NCI-H2029 (cell line): Measurements from ENCODE around the gene PNPLA5.
A peak's percentile ranks its signal among the peaks of the same experiment; 100 is the strongest.

Experiments
- DNase-seq: peaks from one replicate; lab custom pipeline; 2025; lab: John Stamatoyannopoulos, UW

PNPLA5 gene

DNA sequence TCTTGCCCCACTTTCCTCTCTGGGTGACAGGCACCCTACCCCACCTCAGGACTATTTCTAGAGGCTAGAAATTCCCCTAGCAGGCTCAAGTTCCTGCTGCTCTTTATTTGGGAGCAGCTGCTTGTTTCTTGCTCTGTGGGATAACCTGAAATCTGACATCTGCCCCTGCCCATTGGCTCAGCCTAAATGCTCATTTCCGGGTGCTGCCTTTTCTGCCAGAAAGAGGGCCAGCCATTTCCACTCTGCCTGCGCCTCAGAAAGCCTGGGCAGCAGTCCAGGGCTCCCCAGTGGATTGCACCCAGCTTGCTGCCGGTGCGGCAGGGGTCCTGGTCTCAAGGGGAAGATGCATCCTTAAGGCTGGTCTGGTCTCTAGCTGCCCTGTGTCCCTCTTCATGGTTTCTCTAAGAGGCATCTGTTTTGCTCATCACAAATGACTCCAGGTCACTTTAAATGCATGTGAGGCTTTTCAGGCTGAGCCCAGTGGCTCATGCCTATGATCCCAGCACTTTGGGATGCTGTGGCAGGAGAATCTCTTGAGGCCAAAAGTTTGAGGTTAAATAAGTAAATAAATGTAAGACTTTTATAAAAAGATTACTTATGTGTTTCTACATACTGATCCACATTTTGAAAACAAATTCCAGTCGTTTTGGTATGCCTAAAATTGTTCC lies 10.3 kb upstream of the PNPLA5 start:
- DNase-seq: no peak

DNA sequence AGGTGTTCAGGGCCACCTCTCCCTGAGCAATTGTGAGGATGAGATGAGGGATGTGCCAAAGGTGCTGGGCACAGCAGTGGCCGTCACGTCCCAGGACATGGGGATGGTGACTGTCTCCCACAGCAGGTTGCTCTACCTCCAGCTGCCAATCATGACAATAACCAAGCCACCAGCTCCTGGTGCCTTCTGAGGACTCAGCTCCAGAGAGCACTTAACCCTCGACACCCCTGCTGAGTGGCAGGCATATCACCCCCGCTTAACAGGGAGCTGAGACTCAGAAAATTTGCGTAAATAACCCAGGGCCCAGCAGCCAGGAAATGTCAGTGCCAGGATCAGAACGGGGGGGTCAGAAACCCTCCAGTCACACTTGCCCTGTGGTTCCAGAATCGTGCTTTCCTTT lies 8.4 kb upstream of the PNPLA5 start:
- no peak for DNase-seq

DNA sequence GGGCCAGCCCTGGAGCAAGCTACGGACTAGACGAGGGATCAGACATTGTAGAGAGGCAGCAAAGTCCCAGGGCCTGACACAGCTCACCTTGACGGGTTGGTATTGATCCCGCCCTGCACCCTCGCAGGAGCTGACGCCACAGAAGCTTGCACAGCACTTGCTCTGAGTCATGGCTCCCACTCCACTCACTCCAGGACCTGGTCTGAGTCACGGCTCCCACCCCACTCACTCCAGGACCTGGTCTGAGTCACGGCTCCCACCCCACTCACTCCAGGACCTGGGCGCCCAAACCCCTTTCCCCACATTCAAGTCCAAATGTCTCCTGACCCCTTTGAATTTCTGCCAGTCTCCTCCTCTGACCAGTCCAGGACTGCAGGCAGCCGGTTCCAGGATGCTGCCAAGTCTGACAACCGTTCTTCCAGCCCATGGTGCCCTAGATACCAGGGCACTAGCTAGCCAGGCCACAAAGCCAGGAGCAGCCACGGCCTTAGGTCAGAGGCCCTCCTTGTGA lies 6.0 kb upstream of the PNPLA5 start:
- DNase-seq: no peak

DNA sequence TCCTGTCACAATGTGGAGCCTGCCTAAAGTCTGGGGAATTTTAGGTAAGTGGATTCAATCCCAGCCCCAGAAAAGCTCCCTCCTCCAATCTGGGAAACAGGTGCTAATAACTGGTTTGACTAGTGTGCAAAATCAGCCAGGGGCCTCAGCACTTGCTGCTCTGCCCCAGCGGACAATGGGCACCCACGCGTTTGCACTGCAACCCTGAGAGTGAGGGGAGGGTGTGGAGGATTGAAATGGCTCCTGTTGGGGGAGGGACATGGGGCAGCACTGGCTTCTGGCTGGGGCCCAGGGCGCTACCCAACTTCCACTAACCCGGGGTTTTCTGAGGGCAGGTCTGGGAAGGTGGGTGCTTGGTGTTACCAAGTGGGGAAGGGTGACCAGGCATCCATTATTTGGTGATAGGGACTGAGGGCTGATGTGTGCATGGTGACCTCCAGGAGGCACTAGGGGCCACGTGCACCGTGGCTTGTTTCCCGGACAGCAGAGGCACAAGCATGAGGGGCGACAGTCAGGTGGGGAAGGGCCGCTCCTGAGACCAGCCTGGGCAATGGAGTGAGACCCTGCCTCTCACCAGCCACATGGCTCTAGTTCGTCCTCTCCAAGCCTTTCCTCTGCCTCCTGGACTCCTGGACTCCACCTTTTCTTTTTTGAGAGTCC lies 4.3 kb upstream of the PNPLA5 start:
- DNase-seq: no peak

DNA sequence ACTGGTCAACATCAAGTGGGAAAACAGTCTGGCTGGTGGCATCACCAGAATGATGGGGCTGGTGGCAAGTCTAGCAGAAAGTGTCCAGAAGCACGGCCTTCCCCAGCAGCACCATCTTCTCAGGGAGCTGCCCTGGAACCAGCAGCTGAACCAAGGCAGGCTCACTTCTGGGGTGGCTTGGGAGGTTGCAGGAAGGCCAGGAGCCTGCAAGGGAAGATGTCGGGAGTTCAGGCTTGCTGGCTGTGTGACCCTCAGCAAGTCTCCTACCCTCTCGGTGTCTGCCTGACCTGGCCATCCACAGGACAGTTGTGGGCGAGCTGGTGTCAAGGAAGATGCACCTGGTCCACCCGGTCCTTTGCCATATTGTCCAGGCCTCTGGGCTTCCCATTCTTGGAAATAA lies 2.3 kb upstream of the PNPLA5 start:
- DNase-seq: no peak

DNA sequence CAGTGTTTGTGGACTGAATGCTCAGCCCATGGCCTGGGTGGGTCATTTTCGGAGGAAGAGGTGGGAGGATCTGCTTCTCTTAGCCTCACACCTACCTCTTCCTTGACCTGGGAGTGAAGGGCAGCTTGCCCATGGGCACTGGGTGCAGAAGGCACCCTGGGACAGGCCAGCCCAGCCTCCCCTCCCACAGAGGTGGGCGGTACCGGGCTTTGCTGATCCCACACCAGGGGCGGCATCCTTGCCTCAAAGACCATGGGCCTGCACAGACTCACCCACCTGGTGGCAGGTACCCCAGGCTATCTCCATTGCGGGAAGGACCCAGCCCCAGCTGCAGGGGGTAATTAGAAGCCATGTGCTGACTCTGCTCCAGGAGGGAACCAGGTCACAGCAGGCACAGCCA lies 1.5 kb upstream of the PNPLA5 start:
- no peak for DNase-seq

DNA sequence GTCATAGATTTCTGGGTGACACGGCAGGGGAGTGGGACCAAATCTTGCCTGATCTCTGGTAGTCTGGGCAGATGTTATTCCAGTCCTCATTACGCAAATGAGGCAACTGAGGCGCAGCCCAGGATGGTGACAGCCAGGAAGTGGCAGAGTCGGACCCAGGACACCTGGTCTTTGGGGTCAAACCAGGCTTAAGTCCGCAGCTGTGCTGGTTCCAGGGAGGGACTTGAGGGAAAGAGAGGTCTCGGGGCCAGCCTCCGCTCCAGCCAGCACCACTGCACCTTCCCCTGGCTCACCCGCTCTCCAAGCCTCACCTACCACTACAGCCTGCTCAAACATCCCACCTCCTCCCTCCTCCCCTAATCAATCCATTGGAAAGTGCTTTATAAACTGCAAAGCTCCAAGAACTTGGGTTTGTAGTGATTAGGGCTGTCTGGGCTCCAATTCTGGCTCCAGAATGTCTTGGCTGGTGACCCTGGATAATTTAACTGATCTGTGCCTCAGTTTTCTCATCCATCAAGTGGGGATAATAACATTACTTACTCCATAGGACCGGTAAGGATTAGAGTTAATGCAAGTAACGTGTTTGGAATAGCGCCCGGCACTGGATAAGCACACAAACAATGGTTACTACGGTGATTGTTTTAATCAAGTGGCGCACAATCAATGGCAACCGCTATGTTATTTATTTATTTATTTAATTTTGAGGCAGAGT lies 526 bp upstream of the PNPLA5 start:
- no peak for DNase-seq

DNA sequence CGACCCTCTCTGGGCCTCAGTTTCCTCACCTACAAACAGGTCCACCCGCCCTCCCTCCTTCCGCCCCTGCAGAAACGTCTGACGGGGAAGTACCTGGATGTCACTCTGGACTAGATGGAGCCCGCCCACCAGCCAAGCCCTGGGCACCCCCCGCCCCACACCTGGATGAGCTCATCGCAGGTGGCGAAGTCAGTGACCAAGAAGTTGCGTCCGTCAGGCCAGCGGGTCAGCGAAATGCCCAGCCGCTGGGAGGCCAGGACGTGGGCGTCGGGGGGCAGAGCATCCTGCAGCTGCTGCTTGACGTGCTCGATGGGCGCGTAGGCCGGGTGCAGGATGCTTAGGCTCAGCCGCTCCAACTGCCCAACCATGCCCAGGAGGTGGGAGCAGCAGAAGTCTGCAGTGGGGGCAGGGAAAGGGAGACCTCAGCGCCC lies 897 bp downstream of the PNPLA5 start:
- DNase-seq: no peak

DNA sequence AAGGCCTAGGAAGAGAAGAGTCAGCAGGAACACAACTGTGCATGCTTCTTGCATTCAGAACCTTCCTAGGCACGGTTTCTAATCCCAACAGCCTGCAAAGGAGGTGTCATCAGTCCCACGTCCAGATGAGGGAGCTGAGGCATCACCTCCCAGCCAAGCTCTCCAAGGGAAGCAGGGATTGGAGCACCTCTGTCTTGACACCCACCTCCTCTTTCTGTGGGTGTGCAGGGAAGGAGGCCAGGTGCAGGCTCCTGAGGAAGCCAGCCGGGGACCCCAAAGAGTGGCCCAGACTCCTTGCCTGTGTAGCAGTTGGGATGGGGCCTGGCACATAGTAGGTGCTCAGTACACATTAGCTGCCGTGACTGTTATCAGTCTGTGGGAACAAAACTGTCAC lies 2.0 kb downstream of the PNPLA5 start:
- no peak for DNase-seq

DNA sequence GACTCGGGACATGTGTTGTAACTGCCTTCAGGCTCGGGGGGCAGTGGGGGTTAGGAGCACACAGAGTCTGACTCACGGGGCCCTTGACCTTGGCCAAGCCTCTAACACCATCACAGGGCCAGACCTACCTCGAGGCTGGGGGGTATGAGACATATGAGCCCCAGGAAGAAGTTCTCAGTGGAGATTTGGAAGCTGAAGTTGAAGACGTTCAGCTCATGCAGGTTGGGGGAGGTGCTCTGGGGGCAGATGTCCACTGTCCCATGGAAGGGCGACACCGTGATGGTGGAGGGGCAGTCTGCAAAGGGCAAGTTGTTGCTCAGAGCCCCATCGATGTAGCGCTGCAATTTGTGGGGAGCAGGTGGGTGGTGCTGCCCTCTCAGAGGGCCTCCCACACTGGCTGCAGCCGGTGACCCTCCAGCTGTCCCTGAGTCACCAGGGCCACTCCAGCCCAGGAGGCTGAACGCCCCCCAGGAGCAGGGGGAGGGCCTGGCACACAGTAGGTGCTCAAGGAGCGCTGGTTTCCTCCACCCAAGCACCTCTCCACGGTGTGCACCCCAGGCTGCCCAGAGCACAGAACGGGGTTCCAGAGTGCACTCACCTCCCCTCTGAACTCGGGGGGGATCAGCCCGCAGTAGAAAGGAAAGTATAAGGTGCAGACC lies 2.5 kb downstream of the PNPLA5 start:
- DNase-seq: no peak

DNA sequence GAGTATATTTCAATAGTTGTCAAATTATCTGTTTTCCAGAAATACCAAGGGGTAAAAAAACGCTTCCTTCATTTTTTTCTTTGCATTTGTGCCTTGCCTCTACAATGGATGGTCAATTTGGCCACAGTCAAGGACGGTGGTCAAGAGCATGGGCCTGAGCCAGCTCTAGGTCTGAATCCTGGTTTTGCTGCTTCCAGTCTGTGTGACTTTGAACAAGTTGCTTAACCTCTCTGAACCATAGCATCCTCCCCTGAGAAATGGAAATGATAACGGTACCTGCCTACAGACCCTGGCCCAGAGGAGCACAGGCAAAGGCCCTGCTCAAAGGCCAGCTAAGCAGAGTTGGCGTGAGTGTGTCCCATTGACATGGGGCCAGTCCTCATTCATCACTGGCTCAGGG lies 3.1 kb downstream of the PNPLA5 start:
- DNase-seq: no peak

DNA sequence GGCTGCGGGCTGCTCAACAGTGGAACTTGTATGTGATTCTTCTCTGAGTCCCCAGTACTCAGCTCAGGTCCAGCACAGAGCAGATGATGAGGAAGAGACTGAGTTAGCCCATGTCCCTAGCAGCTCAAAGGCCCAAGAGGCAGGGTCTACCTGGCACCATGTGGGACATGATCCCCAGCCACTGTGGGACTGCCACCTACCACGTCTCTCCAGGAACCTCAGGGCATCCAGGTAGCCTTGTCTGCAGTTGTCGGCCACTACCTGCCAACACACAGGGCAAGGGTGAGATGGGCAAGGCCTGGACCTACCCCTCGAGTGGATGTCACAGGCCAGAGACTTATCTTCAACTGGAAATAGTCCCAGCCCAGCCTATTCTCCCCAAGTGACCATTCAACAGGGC lies 4.4 kb downstream of the PNPLA5 start:
- no peak for DNase-seq

DNA sequence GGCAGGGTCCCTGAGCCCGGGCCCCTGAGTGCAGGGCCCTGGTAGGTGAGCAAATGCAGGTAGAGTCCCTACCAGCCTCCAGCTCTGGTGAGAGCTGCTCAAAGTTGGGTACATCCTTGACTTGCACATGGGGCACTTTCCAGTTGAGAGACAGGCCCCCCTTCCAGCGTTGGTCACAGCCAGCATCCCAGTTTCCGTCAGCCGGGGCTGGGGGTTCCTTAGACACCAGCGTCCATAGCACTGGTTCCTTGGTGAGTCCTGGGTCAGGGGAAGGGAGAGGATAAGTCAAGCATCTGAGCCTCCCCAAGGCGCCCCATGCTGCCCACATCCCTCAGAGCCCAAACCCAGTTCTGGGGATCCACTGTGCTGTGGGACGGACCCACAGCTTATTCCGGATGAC lies 5.6 kb downstream of the PNPLA5 start:
- DNase-seq: no peak

DNA sequence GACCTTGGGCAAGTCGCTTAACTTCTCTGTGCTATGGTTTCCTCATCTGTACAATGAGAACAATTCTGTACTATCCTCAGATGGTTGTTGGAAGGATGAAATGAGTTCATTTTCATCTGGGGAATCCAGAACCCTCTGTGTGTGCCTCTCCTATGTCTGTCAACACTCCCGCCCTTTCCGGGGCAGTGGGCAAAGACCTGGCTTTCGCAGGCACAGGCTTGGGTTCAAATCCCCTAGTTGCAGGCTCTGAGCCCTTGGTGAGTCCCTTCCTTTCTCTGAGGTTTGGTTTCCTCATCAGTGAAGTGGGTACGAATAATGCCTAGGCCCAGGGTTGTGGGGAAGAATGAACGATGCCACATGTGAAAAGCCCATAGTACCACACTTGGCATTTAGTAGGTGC lies 6.0 kb downstream of the PNPLA5 start:
- no peak for DNase-seq

DNA sequence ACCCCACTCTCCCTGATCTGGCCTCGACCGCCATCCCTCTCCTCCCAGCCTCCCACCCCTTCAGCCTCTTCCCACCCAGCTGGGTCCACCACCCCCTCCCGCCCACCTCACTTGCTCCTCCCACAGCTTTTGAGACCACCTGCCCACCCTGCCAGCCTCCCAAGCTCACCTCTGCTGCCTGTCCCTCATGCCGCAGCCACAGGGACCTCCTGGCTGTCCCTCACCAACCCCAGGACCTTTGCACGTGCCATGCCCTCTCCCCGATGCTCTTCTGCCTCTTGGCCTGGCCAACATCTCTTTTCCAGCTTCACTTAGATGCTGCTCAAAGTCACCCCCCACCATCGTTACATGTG lies 6.5 kb downstream of the PNPLA5 start:
- DNase-seq: no peak

DNA sequence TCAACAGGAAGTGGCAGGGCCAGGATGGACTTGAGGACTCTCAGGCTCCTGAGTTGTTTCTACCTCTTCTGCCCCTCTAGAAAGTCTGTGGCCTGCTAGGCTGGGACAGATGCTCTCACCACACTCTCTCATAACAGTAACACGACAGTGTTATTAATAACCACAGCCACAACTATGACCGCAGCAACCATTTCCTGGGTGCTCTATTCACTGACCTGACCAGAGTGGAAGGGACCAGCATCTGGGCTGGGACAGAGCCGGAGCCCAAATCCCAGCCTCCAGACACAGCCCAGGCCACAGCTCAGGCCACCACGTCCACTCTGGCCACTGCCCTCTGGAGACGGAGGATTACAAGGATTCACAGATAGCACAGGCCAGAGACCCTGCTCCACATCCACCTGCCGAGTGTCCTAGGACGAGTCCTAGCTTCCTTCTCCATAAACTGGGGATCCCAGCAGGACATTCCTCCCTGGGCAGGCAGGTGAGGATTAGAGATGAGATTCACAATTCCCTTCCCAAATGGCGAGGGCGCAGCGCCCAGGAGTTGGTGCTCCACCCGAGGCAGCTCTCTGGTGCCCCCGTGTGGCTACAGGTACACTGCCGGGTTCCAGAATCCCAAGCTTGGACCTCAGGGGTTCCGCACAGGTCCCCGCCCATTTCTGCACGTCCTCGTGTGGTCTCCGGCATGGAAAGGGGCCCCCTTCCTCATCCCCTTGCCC lies 7.1 kb downstream of the PNPLA5 start:
- DNase-seq: peak; percentile 37

DNA sequence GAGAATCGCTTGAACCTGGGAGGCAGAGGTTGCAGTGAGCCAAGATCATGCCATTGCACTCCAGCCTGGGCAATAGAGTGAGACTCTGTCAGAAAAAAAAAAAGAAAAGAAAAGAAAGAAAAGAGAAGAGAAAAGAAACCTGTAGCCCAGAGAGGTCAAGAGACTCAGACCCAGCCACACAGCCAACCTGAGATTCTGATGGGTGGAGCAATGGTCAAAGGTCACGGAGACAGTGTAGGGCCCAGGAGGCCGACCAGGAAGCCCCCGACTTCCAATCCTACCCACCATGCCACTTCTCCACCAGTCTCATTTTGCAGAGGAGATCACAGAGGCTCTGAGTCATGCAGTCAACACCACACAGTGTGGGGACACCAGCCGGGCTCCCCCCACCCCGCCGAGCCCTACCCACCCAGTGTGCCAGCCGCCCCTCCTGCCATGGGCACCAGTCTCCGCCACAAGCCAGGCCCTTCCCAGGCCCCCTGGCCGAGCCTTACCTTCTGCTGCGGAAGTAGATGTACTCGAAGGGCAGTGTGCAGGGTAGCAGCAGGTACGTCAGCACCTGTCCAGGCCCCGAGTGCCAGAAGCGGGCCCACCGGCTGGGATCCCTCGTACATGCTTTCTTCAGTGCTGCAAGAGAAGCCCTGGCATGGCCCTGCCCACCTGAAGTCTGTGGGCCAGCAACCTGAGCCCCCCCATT lies 7.9 kb downstream of the PNPLA5 start:
- DNase-seq: no peak

DNA sequence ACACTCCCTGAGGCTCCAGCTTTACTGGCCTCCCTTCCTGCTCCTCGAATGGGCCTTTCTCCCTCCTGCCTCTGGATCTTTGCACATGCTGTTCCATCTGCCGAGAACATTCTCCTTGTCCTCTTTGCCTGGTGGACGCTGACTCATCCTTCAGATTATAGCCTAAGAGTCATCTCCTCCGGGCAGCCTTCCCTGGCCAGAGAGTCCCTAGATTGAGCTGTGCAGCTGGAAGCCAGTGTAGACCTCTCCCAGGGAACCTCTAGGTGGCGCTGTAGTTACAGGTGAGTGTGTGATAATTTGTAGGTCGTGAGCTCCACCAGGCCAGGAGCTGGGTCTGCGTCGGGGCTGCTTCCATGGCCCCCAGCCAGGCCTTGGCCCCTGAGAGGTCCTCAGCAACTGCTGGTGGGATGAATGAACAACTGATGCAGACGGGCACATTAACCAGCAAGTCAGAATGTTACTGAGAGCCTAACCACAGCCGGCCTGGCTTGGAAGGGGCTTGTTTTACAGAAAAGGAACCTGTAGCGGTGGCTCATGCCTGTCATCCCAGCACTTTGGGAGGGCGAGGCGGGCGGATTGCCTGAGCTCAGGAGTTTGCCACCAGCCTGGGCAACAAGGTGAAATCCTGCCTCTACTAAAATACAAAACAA lies 8.7 kb downstream of the PNPLA5 start:
- peak; percentile 64 for DNase-seq

DNA sequence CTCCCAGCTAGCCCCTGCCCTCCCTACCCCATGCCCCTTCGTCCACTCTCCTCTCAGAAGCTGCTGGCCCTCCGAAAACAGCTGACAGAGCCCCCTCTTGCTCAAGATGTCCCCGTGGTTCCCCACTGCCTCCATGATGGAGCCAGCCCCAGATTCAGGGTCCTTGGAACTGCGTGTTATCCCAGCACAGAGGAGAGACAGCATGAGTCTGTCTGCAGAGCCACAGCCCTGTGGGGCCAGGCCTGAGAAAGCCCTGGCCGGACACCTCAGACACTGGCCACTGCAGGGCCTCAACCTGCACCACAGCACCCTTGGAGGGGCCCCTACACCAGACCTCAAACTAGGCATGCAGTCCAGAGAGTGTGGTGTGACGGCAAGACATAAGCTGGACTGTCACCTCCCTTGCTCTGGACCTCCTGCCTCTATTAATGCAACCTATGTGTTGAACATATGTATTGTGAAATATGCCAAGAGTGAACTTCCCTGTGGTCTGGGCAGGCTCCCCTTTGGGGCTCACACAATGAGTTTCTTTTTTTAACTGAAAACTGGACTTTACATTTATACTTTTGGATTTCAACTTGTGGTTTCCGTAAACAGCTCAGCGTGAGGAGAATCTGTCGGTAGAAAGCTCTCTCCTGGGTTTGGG lies 9.6 kb downstream of the PNPLA5 start:
- DNase-seq: no peak
